HG02840 (cell line): ENCODE results near the gene OSM.

Experiments used
- ATAC-seq: cut with Tn5 transposase; IDR thresholded peaks from one replicate; pipeline ENCODE4 v1.9.1; 2021; ENCODE audit warnings: mild to moderate bottlenecking, moderate library complexity, moderate number of reproducible peaks; ENCODE audit not compliant: unreplicated experiment, low FRiP score

OSM gene

GRCh38 chr22:30297991-30298701, 31.5 kb upstream of the OSM start:
- ATAC-seq, result no peak

GRCh38 chr22:30297276-30297990, 30.8 kb upstream of the OSM start:
- no peak for ATAC-seq

DNA sequence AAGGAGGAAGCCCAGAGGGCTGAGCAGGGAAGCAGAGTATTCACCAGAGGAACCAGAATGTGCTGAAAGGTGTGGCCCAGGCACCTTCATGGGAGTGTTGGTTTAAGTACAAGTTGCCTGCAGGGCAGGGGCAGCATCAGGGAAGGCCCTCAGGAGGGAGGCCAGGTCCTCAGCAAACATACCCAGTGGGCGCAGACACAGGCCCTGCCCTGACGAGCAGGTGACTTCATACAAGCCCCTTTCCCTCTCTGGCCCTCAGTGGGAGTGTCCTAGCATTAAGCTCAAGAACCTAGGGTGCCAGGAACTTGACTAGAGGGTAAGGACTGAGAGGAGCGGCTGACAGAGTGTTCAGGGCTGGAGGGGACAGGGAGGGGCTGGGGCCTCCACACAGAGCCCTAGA, 30.2 kb upstream of the OSM start:
- no peak for ATAC-seq

GRCh38 chr22:30296324-30296723, 29.7 kb upstream of the OSM start:
- ATAC-seq, result no peak

DNA sequence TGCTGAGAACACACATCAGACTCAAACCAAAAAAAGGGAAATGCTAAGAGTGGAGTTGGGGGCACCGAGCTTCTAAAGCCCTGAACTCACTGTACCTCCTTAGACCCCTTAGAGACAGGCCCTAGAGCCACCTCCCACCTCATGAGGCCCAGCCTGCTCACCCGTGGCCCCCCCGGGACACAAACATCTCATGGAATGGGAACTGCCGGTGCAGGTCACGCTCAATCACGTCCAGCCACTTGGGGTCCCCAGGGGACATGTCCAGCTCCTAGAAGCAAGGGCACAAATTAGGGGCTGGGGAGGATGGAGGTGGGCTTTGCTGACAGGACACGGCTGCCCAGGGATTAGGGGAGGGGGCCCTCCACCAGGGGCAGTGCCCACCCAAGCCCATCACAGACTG, 28.9 kb upstream of the OSM start:
- ATAC-seq, result no peak

DNA sequence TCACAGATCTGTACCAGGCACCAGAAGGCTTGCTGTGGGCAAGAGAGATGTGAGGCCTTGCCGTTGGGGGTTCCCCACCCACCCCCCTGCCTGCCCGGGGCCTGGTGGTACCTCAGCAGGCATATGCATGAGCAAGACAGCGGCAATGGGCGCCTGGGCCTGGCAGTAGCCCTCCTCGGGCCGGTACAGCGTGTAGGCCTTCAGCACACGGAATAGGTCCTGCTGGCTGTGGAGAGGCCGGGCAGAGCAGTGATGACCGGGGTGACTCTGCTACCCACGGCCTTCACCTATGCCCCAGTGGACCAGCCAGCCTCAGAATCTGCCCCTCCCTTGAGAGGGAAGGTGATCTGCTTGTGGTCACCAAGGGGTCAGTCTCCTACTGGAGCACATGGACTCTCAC, 28.2 kb upstream of the OSM start:
- no peak for ATAC-seq

GRCh38 chr22:30294066-30294465, 27.4 kb upstream of the OSM start:
- no peak for ATAC-seq

DNA sequence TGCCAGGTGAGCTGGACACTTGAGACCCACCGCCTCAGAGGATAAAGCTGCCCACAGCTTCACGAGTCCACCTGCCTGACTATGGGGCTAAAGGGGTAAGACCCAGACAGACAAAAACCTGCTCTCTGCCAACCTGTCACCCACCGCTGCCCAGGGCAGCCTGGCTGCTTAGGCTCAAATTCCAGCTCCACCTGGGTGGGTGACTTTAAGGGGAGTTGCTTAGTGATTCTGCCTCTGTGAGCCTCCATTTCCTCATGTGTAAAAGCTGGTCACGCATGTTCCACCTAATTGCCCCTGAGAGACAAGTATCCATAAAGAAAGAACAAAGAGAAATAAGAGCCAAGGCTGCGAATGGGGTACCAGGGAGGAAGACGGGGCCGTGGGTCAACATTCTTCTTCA, 26.4 kb upstream of the OSM start:
- ATAC-seq, result no peak

GRCh38 chr22:30292069-30292970, 25.7 kb upstream of the OSM start:
- ATAC-seq, result no peak

GRCh38 chr22:30291058-30291892, 24.6 kb upstream of the OSM start:
- ATAC-seq, result no peak

- ATAC-seq, result no peak
These were observed 23.8 kb upstream of the OSM start for GRCh38 chr22:30290342-30291057.

DNA sequence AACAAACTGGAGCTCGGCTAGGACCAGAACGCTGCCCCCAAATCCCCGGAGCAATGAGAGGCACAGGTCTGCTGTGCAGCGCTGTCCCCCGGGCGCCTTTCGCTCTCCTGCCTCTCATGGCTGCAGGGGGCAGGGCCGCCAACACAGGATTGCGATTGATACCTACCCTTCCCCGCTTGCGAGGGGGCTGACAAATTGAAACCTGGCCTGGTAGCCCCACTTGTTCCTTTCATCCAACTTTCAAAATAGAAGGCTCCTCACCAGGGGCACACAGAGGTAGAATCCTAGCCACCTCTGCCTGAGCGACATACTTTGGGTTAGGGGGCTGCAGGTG, 23.3 kb upstream of the OSM start:
- peak; percentile 9 for ATAC-seq

GRCh38 chr22:30289141-30289979, 22.7 kb upstream of the OSM start, which contains the start of gene CASTOR1:
Gene CASTOR1, minus strand, starts transcription at chr22:30289505. Its CDS starts 8 bp downstream, at chr22:30289497.
- peak; percentile 71 for ATAC-seq

DNA sequence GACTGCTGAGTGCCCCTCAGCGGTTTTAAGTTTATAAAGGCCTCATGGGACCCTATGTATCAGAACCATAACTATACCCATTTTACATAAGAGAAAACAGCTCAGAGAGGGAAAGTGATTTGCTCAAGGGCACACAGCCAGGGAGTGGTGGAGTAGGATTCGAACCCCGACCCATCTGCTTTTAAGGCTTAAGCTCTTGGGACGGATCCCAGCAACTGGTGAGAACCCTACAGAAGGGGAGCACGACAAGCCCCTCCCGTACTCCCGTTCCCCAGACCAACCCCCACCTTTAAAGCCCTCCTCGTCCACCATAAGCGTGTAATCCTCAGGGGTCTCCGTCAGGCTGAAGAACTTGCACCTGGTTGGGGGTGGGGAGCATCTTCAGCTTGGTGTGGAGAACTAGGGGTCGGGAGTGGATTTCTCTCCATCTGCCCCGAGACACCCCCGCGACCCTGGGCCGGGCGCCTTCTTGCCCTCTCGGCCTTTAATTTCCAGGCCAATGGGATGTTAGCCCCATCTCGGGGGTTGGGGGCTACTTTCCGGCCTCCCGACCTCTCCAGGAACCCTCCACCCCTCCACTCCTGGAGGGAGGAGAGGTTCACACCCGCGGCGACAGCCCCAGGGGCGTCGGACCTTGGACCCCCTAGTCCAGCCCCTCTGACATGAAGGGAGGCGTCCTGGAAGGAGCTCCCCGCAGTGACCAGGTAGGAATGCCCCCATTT, 21.9 kb upstream of the OSM start:
- ATAC-seq, result no peak

DNA sequence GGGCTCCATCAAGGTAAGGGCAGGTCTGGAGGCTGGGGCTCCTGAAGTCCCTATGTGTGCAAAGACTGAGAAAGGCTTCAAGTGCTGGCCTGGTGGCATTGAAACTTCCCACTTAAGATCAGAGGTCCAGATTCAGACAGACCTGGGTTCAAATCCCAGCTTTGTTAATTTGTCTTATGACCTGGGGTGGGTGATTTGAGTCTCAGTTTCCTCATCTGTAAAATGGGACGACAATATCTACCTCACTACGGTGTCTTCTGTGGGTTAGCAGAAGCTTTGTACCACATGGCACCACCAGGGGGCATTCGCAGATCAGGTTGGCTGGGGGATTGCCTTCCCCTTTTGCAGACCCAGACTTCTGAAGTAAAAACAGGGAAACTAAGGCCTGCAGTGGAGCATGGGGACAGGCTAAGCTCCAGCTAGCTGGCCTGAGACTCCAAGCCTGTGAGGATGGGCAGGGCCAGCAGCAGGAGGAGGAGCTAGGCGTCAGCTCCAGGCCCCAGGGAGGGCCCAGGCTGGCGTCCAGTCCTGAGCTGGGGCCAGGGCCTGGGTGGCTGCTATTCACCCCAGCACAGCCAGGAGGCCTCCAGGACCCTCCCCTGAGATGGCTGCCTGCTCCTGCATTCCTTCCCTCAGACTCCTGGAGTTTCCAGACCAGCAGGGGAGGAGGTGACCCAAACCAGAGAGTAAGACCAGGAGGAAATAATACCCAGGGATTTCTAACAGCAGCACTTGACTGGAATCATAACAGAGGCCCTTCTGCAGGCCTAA, 21.2 kb upstream of the OSM start:
- no peak for ATAC-seq

DNA sequence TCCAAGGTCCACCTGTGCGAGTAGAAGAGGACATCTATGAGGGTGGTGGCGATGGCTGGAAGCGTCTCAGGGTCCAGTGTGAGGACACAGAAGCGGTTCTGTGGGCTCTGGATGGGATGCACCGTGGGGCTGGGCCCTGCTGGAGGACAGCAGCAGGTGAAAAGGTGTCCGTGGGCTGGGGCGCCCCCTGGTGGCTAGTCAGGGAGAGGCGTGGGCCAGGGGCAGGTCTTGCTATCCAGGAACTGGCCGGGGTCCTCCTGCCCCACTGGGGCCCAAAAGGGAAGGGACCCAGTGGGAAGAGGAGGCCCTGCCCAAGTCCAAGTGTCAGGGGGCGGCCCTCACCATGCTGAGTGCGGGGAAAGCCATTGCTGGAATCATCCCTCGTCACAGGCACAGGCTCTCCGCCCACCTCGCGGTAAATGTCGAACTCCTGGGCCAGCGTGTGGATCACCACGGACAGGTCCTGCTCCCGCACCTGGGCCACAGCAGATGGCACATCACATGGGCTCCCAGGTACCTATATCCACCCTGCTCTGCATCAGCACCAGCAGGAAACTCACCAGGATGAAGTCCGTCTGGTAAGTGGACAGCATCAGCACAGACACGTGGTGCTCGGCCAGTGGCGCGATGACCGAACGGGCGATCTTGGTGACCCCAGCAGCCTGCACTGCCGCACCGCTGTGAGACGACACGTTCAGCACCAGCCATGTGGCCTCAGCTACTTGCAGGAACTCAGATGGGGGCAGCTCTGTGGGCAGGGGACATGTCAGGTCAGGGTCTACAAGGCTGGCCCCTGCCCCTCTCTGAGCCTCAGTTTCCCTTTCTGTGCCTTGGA, 20.4 kb upstream of the OSM start:
- ATAC-seq, result no peak

GRCh38 chr22:30286331-30286730, 19.7 kb upstream of the OSM start:
- ATAC-seq, result no peak
